HG02763 (cell line): ENCODE results near the gene DENND2A.
"Not testable (repeated sequence)": the region's sequence is repeated elsewhere in the genome, so short reads cannot be mapped to it uniquely, and the experiment has no call there.

Experiments
- ATAC-seq: cut with Tn5 transposase; IDR thresholded peaks from one replicate; pipeline ENCODE4 v1.9.1; 2021; ENCODE audit warnings: mild to moderate bottlenecking, moderate library complexity; ENCODE audit not compliant: unreplicated experiment

The DENND2A gene, protein sequence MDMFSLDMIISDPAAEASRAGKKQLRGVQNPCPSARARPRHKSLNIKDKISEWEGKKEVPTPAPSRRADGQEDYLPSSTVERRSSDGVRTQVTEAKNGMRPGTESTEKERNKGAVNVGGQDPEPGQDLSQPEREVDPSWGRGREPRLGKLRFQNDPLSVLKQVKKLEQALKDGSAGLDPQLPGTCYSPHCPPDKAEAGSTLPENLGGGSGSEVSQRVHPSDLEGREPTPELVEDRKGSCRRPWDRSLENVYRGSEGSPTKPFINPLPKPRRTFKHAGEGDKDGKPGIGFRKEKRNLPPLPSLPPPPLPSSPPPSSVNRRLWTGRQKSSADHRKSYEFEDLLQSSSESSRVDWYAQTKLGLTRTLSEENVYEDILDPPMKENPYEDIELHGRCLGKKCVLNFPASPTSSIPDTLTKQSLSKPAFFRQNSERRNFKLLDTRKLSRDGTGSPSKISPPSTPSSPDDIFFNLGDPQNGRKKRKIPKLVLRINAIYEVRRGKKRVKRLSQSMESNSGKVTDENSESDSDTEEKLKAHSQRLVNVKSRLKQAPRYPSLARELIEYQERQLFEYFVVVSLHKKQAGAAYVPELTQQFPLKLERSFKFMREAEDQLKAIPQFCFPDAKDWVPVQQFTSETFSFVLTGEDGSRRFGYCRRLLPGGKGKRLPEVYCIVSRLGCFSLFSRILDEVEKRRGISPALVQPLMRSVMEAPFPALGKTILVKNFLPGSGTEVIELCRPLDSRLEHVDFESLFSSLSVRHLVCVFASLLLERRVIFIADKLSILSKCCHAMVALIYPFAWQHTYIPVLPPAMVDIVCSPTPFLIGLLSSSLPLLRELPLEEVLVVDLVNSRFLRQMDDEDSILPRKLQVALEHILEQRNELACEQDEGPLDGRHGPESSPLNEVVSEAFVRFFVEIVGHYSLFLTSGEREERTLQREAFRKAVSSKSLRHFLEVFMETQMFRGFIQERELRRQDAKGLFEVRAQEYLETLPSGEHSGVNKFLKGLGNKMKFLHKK

DNA sequence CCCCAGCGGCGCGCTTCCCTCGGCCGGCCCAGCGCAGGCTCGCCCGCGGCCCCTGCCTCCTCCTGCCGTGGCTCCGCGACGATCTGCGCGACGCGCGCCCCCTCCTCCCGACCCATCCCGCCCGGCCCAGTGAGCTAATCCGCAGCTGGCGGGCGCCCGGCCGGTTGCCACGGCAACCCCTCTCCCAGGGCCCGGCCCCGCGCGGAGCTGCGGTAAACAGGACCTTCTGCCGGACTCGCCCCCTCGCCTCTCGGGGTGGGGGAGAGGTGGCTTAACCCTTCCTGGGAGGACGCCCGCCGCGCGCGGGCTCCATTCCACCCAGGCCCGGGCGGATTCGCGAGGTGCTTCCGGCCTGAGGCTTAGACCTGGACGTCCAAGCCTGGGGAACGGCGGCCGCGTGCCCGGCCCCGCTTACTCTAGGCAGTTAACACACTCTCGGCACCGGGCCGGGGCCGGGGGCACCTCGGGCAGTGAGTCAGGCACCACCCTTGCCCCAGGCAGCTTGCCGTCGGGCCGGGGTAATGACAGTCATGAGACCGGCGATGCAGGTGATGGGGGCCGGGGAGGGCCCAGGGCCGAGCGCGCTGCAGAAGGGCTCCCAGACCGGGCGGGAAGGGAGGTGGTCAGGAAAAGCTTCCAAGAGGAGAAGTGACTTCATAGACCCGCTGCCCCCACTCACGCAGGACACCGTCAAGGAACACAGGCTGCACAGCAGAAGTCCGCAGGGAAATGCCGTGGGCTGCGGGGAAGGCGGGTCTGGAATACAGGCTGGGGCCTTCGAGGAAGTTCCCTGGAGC is at the start of gene DENND2A:
Gene DENND2A, minus strand, starts transcription at position 87 of the 797 bp plus-strand sequence. CDS start 38,416 bp downstream, outside the sequence.
- no peak for ATAC-seq

DNA sequence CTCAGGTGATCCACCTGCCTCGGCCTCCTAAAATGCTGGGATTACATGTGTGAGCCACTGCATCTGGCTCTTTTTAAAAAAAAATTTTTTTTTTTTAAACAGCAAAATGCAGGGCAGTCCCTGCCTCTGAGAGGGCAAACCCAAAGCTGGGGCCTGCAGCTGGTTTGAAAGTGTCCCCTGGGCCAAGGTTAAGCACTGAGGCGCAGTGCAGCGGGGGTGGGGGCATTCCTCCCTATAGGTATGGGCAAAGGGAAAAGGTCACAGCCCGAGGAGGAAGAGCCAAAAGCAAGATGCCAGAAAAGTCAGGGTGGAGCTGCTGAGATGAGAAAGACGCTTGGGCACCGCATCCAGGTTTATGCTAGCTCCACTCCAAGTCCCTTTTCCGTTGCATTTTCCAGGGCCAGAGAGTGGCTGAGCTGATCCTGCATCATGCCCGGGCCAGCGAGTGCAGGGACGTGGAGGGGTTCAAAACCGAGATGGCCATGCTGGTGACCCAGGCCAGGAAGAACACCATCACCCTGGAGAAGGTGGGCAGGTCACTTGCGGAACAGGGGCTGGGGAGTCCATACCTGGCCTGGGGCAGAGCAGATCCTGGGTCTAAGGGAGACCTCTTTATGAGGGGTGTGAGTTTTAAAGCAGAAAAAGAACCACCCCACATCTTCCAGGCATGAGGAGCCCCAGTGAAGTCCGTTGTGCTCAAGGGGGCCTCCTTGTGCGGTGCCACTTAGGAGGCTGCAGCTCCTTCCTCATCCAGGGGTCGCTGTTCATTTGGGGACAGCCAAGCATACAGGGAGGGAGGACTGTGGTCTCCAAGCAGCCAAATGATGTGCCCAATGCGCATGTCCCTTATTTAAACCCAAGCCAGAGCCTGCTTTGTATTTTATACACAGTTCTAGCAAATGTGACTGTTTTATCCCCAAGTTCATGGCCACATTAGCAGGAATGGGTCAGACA is 48.9 kb upstream of the DENND2A start:
- ATAC-seq, result no peak

DNA sequence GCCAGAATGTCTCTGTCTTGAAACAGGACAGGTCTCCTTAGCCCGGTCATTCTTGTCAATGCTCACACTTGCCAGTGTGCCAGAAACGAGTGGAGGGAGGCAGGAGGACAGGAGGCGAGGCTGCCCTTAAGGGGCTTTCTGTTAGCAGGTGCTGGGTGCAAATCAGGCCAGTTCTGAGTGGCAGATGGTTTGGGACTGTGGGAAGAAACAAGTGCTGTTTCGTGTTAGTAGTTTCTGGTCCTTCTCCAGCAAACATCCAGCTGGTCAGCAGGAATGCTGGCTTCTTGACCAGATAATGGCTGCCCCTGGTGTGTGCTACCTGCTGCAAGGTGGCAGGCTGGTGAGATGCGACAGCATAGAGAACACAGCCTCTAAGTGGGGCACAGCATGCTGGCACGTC is 47.7 kb upstream of the DENND2A start:
- no peak for ATAC-seq

DNA sequence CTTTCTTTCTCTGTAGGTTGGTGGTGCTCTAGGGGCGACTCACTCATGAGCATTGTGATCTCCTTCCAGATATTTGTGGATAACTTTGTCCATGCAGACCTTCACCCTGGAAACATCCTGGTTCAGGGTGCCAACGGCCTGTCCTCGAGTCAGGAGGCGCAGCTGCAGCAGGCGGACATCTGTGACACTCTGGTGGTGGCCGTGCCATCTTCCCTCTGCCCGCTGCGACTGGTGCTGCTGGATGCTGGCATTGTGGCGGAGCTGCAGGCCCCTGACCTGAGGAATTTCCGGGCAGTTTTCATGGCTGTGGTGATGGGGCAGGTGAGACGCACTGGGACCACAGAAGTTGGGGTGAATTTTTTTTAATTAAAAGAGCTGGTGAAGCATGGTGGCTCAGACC is 46.3 kb upstream of the DENND2A start:
- ATAC-seq, result no peak

DNA sequence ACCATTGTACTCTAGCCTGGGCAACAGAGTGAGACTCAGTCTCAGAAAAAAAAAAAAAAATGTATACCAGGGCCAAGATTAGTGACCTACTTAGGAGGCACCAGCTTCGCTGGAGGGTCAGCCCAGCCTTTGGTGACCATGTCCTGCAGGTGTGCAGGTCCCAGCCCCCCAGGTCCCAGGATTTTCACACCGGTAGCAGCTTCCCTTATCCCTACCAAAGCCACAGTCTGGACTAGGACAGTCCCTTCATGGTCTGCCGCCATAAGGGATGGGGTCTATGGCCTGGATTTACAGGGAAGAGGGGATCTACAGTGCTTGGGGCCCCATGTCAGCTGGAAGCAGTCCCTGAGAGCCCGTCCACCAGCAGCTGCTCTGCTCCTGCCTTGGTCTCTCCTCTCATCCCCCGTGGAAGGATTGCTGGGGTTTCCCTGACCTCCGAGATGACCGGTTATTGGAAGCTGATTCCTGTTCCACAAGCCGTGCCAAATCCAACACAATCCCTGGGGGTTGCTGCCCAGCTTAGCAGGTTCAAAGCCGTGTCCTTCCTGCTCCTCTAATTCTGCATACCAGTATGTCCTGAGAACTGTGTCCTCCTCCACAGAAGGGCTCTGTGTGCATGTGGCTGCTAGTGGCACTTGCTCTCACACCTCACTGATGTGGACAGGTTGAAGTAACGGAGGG is 44.9 kb upstream of the DENND2A start:
- no peak for ATAC-seq

DNA sequence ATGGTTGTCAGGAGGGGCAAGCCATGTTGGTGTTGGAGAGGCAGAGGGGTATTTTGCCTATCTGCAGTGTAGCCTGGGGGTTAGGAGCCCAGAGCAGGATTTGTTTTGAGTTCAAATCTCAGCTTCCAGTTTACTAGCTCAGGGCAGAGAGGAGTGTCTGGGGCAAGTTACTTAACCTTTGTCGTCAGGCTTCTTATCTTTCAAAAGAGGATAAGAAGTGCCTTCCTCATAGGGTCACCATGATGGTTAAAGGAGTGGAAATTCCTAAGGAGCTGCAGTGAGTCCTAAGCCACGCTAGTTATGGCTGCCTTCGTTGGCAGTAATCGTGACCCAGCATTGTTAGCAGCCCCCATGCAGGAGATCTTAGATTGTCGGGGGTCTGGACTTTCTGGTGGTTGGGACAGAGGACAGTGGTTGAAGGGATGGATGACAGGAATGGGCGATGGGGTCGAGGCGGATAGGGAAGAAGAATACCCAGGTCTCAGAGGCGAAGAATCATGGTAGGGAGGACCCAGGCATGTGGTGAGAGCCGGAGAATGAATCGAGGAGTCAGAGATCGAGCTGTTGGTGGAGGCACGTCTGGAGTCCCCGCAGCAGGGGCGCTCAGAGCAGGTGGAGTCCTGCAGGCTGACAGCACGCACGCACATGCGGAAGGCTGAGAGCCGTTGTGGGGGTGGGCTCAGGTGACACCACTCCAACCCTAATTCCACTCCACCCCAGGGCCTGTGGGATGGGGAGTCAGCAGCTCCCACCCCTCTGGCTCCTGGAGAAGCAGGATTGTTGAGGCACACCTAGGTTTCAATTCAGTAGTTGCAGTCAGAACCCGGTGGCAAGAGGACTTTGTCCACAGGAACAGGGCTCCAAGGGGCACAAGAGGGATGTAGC is 43.7 kb upstream of the DENND2A start:
- no peak for ATAC-seq

DNA sequence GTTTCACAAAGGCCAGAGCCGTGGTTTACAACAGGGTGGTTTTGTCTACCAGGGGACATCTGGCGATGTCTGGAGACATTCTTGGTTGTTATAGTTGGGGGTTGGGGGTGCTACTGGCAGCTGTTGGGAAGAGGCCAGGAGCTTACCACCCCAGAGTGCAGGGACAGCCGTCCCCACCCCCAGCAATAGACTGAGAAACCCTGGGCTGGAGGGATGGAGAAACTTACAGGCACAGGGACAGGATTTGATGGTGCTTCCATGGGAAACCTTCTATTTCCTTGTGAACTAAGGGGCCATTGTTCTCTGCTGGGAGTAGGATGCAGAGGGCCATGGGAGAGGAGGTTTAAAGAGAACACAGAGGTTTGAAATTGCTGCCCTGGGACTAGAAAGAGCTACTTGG is 43.0 kb upstream of the DENND2A start:
- ATAC-seq, result no peak

DNA sequence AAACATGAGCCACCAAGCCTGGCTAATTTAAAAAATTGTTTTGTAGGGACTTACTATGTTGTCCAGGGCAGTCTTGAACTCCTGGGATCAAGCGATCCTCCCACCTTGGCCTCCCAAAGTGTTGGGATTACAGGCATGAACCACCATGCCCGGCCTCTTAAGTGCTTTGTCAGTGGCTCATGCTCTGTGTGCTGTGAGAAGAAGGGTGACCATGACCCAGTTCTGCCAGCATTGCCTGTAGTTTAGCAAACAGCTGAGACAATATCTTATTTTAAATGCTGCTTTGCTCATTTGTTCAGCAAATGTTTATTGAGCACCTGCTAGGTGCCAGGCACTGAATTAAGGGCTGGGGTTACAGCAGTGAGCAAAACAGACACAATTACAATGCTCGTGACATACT is 41.2 kb upstream of the DENND2A start:
- no peak for ATAC-seq

DNA sequence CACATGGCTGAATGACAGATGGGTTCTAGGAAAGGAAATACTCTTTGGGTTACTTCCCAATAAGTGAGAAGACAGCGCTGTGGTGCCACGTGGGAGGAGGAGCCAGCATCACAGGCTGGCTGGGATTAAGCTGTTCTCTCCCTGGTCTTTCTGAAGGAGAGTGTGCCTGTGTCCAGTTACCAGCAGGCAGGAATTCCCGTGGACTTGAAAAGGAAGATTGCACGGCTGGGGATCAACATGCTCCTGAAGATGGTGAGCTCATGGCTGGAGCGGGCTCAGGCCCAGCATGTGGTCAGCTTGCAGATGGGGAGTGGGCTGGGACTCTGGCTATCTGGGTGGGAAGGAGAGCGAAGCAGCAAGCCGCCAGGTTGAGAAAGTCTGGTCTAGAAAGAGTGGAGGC is 40.3 kb upstream of the DENND2A start:
- no peak for ATAC-seq

DNA sequence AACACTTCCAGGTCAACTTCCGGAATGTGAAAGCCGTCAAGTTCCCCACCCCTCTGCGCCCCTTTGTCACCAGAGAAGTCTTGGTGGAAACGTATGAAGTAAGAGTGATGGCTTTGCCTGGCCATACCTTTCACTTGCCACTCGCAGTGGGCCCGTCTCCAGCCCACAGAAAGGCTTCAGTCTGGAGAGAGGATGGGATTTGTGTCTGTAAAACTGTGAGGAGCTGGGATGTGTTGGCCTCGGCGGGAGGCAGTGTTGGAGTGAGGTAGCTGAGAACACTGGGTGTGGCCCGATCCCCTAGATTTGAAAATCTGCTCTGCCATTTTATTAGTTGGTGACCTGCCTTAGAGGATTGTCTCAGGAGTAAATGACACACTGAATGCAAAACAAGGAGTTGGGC is 38.6 kb upstream of the DENND2A start:
- ATAC-seq, result no peak

DNA sequence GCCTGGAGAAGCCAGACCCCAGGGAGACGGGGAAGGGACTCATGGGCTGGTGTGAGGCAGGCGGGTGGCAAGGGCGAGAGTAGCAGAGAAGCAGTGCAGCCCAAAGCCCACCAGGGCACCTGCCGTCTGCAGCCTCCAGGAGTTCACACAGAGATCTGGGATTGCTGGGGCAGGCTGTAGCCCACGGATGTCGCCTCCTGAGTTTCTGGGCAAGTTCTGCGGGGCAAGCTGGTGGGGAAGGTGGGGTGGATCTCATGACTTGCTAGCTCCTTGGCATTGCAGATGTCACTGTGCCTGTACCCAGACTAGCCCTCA is 38.2 kb upstream of the DENND2A start:
- no peak for ATAC-seq

DNA sequence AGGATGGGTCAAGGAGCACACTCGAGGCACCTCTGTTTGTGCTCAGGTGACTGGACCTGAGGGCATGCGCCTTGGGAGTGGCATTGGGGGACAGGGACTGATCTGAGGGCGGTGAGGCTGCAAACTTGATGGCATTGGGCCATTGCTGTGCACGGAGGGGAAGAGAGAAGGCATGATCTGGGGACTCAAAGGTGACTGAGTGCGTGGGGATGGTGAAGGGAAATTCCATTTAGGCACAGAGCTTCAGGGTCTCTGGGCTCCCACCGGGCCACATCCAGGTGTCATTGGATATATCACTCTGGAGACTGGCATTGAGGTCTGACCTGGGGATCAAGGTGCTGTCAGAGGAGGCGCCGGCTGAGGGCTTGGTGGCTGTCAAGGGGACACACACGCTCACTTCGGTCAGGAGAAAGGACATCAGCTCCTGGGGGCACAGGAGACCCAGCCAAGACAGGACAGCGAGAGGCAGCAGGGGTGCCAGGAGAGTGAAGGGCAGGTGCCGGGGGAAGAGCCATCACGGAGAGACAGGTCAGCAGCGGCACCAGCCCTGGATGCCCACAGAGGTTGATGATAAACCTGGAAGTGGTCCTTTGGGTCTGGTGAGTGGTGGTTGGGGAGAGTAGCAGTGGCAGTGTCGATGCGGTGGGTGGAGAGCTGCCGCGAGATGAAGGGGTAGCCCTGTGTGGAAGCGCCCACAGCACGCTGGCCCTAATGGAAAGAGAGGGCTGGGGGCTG is 37.6 kb upstream of the DENND2A start:
- ATAC-seq, result no peak

DNA sequence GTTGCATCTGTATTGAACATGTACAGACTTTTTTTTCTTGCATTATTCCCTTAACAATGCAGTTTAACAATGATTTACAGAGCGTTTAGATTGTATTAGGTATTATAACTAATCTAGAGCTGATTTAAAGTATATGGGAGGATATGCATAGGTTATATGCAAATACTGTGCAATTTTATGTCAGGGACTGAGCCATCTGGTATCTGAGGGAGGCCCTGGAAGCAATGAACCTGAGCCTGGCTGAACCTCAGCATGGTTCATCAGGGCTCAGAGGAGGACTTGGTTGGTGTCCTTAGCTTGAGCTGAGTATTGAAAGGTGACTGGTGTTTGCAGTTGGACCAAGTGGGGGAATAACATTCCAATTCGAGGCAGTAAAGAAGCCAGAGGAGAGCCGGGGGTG is 36.9 kb upstream of the DENND2A start:
- no peak for ATAC-seq

DNA sequence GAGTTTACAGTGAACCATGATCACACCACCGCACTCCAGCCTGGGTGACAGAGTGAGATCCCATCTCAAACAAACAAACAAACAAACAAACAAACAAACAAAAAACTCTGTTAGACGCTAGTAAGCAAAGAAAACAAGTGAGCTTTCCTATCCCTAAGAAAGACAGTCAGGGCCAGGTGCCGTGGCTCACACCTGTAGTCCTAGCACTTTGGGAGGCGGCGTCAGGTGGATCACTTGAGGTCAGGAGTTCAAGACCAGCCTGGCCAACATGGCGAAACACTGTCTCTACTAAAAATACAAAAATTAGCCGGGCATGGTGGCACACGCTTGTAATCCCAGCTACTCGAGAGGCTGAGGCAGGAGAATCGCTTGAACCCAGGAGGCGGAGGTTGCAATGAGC is 36.3 kb upstream of the DENND2A start:
- not testable (repeated sequence) for ATAC-seq

DNA sequence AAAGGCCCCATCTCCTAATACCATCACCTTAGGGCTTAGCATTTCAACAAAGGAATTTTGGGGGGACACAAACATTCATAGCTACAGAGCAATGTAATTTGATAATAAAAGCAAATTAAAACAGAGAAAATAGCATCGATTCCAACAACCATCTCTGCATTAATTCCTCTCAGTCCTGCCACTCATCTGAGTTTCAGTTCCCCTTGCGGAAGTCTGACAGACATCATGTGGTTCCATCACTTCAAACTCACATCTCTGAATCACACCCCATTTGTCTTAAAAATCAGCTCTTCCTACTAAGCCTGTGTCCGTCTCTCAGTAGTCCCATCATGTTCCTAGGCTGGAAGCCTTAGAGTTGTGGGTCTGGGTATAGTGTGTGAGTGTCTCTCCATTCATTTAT is 35.7 kb upstream of the DENND2A start:
- peak; percentile 40 for ATAC-seq

DNA sequence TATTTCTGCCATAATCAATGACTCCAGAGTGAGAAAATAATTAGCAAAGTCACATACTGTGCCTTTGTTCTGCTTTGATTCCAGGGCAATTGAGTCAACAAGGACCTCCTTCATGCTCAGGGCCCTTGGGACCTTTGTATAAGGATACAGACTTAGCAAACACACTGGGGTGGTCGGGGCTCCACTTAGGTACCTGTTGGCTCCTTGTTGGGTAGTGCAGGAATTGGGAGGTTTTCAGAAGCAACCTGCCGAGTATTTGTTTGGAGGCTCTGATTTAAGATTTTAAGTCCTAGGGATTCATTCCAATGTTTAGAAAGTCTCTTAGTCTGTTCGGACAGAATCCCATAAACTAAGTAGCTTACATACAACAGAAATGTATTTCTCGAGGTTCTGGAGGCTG is 35.1 kb upstream of the DENND2A start:
- no peak for ATAC-seq

DNA sequence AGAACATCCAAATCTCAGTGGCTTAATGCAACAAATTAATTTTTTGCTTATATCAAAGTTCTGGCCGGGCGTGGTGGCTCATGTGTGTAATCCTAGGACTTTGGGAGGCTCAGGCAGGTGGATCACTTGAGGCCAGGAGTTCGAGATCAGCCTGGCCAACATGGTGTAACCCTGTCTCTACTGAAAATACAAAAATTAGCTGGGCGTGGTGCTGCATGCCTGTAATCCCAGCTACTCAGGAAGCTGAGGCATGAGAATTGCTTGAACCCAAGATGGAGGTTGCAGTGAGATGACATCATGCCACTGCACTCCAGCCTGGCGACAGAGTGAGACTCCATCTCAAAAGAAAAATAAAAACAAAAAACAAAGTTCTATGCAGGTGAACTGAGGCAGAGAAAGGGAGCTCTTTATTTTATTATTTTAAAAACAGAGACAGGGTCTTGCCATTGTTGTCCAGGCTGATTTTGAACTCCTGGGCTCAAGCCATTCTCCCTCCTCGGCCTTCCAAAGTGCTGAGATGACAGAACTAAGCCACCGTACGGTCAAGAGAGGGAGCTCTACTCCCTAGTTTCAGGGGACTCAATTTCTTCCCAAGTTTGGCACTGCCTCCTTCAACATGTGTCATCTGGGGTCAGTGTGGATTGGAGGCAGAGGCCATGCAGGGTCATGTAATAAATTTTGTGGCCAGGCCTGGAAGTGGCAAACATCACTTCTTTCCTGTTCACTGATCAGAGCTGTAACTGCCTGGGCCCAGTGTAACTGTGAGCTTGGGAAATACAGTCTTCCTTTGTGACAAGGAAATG is 34.5 kb upstream of the DENND2A start:
- no peak for ATAC-seq
